Hepatocyte (in vitro differentiated cells): ENCODE results near the gene IL1RAPL2.

Experiments
- CTCF ChIP-seq: fragments of 200-600 bp; sonication (generic); IDR thresholded peaks from 2 replicates; pipeline ENCODE4 v1.5.1; 2016; ENCODE audit warnings: antibody characterized with exemption, mild to moderate bottlenecking; ENCODE audit not compliant: poor library complexity
- EZH2 ChIP-seq: fragments of 200-600 bp; sonication (generic); IDR thresholded peaks from 2 replicates; pipeline ENCODE4 v1.6.1; 2016; ENCODE audit warnings: antibody characterized with exemption, mild to moderate bottlenecking, borderline replicate concordance
- EZH2phosphoT487 ChIP-seq: fragments of 200-600 bp; sonication (generic); IDR thresholded peaks from one replicate; pipeline ENCODE4 v1.6.1; 2018; ENCODE audit warnings: antibody characterized with exemption, mild to moderate bottlenecking, low read depth, moderate library complexity; ENCODE audit not compliant: unreplicated experiment, severe bottlenecking

DNA sequence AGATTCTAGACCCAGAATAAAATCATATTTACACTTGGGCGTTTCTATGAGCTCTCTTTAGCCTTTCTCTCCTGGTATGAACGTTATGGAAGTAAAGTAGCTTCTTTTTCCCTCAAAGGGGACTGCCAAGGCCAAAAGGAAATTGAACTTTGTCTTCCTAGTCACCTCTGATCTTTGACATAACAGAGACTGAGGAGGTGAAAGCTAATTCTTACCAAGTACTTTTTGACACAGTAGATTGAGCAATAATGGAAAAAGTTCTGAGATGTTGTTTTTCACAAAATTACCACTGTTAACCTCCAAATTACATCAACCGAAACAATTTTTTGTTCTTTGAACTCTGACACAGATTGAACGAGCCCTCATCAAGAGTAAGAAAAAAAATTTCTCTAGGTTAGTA, 336.1 kb downstream of the IL1RAPL2 start:
- TF ChIP-seq CTCF (no peak), EZH2 (no peak), EZH2phosphoT487 (no peak)
